GM12874 (cell line): ENCODE data around the gene SND1.

Experiments used
- TF ChIP-seq, protein P1 (sequence below): IDR thresholded peaks from 2 replicates; pipeline ENCODE4 v1.5.1; 2011; ENCODE audit warnings: low read depth, mild to moderate bottlenecking, control low read depth, low read length, moderate library complexity; ENCODE audit not compliant: insufficient read depth

The SND1 gene

DNA sequence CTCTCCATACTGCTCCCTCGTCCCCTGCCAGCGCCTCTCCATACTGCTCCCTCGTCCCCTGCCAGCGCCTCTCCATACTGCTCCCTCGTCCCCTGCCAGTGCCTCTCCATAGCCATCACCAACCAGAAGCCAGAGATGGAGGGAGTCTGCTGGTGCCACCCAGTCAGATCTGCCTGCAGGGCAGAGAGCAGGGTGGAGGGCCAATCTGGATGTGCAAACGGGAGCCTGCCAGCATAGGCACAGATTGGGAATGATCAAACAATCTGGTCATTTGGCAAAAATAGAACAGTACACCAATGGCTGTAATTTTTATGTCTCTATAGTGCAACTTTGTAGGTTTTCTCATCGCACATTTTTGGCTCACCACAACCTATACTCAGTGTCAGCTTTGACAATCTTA is 456.1 kb downstream of the SND1 start:
- TF ChIP-seq, protein P1, sequence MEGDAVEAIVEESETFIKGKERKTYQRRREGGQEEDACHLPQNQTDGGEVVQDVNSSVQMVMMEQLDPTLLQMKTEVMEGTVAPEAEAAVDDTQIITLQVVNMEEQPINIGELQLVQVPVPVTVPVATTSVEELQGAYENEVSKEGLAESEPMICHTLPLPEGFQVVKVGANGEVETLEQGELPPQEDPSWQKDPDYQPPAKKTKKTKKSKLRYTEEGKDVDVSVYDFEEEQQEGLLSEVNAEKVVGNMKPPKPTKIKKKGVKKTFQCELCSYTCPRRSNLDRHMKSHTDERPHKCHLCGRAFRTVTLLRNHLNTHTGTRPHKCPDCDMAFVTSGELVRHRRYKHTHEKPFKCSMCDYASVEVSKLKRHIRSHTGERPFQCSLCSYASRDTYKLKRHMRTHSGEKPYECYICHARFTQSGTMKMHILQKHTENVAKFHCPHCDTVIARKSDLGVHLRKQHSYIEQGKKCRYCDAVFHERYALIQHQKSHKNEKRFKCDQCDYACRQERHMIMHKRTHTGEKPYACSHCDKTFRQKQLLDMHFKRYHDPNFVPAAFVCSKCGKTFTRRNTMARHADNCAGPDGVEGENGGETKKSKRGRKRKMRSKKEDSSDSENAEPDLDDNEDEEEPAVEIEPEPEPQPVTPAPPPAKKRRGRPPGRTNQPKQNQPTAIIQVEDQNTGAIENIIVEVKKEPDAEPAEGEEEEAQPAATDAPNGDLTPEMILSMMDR = no peak

GRCh38 chr7:128108641-128109423 is 456.8 kb downstream of the SND1 start:
- TF ChIP-seq, protein P1 = no peak

DNA sequence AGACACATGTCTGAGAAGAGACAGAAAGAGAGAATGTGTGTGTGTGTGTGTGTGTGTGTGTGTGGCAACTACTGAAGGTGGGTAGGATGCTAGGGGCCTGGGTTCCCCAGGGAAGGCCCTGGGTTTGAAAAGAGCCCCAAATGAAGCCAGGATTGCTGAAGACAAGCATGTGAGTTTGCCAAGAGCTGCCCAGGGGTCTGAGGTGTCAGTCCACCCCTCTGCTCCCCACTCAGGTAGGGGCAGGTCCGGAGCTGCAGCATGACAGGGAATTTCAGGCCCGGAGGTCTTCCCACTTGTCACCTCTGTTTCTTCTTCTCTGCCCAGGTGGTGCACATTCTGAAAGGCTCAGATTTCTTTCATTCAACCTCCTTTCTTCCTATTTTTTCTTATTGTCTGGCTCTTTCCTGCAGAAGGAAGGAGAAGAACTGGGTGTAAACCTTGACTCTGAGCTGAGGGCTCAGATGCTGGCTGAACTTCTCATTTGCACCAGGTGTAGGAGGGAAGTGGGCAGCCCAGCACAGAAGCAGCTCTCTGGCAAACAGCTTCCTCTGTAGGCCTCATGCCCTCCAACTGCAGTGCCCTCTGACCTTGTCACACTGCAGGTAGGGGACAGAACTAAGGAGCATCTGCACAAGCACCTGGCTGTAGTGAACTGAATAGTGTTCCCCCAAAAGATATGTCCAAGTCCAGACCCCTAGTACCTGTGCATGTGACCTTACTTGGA is 458.8 kb downstream of the SND1 start:
- TF ChIP-seq, protein P1 = no peak

GRCh38 chr7:128112018-128112780 is 460.2 kb downstream of the SND1 start:
- TF ChIP-seq, protein P1 = no peak

GRCh38 chr7:128112781-128113221 is 460.8 kb downstream of the SND1 start:
- TF ChIP-seq, protein P1 = no peak

- TF ChIP-seq, protein P1 = no peak
Observed at GRCh38 chr7:128113839-128114238, 461.8 kb downstream of the SND1 start.

GRCh38 chr7:128114806-128115205 is 462.8 kb downstream of the SND1 start:
- TF ChIP-seq, protein P1 = no peak
